ENCODE results near the gene NUDT17. TPM values are rescaled to one million over a fixed set of nuclear protein-coding genes. Genes with fewer than 3 reads are reported as not detected.

NUDT17 gene
- total RNA-seq, 1 experiment from 2014 or later, result 3.0 TPM

DNA sequence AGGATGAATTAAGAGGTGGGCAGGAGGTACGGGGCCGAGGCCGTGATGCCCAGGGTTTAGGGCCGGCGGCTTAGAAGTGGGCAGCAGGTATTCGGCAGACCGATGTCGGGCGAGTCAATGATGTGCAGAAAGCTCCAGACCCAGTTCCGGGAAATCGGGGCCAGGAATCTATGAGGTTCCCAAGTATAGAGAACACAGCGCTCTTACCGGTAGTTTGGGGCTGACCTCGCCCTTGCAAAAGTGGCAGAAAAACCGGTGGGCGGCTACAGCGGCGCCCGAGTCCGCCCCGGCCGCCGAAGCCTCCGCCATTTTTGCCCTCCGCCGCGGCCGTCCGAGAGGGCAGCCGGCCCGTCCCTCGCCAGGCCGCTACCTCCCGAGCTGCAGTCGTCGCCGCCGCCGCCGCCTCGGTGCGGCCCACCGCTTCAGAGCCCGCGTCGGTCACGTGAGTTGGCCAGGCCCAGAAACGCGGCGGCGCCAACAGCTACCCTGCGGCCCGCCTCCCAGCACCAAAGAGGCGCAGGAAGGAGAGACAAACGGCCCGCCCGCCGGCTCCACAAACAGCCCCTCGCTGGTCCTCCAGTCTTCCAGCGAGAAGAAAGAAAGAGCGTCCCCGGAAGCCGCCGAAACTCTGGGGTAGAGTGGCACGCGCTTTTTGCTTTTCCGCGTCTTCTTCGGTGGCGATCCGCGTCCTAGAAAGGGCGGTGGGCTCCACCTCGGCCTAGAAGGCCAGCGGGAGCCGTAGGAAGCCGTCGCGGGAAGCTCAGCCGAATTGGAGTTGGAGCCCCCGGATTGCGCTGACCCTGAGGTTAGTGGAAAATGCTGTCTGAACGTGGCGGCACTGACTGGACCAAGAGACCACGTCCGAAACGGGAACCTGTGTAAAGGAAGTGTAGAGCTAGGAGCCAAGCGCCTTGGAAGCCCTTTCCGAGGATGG, 21.6 kb upstream of the NUDT17 start, which contains the start of the genes POLR3C and RNF115:
Gene POLR3C, plus strand, starts transcription at position 636 of the 934 bp plus-strand sequence. CDS start 1,577 bp downstream, outside the sequence.
Gene RNF115, minus strand, starts transcription at position 531 of the 934 bp plus-strand sequence. Its CDS starts 222 bp downstream, at position 309.
- H3F3A ChIP-seq (ENCODE audit: low read length, unreplicated experiment), result no peaks in the 10 kb centered on the region
- peaks cover 18% of the 10 kb centered on the region for H3K4me1 ChIP-seq (ENCODE audit: insufficient read depth, low read length)
- peak within 1 kb of the TSS; percentile 89 for H2AFZ ChIP-seq (ENCODE audit: low read length)
- POLR2A ChIA-PET (ENCODE audit: unreplicated experiment), result interaction anchor here (0.6 to 1.0 kb wide), 6 partner anchors 9 to 103 kb away, joined by 3 to 11 read pairs (median 4); partner anchors contain the start of gene NUDT17
- peak; percentile 88 for DNase-seq
- peak within 1 kb of the TSS; percentile 93 for H3K4me2 ChIP-seq (ENCODE audit: low read length)
- TSS peak; percentile 66 for BruUV-seq (replicated peaks)
- H3K9me3 ChIP-seq (ENCODE audit: low read length), result no peaks in the 10 kb centered on the region
- H3K27ac ChIP-seq (ENCODE audit: low read length), result peak within 1 kb of the TSS; percentile 68
- no peaks in the 10 kb centered on the region for H4K20me1 ChIP-seq (ENCODE audit: low read length)
- intact Hi-C loops (cut with micrococcal nuclease), result loop anchor here (1.0 to 5.0 kb wide), 2 partner anchors 42 to 82 kb away; no protein-coding TSS in a partner anchor
- peak within 1 kb of the TSS; percentile 90 for H3K9ac ChIP-seq (ENCODE audit: low read length)
- H3K36me3 ChIP-seq (ENCODE audit: low read depth, low read length), result peaks cover 23% of the 10 kb centered on the region
- CTCF ChIA-PET, result interaction anchor here (1.0 kb wide), 1 partner anchor 42 kb away, joined by 3 read pairs; no protein-coding TSS in a partner anchor
- peak within 1 kb of the TSS; percentile 82 for H3K4me3 ChIP-seq (ENCODE audit: low read length)
- TF ChIP-seq, protein P1, sequence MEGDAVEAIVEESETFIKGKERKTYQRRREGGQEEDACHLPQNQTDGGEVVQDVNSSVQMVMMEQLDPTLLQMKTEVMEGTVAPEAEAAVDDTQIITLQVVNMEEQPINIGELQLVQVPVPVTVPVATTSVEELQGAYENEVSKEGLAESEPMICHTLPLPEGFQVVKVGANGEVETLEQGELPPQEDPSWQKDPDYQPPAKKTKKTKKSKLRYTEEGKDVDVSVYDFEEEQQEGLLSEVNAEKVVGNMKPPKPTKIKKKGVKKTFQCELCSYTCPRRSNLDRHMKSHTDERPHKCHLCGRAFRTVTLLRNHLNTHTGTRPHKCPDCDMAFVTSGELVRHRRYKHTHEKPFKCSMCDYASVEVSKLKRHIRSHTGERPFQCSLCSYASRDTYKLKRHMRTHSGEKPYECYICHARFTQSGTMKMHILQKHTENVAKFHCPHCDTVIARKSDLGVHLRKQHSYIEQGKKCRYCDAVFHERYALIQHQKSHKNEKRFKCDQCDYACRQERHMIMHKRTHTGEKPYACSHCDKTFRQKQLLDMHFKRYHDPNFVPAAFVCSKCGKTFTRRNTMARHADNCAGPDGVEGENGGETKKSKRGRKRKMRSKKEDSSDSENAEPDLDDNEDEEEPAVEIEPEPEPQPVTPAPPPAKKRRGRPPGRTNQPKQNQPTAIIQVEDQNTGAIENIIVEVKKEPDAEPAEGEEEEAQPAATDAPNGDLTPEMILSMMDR (conservative IDR thresholded peaks at IDR 0.05; ENCODE audit: low read depth, low read length), result no peak
- no peak for TF ChIP-seq EZH2 (IDR thresholded peaks at IDR 0.05; ENCODE audit: low read length, unreplicated experiment)
- TF ChIP-seq EZH2phosphoT487 (IDR thresholded peaks at IDR 0.05; ENCODE audit: borderline replicate concordance, low read length), result no peak
- no peaks in the 10 kb centered on the region for H3K9me2 ChIP-seq (replicated peaks; ENCODE audit: low read length)
- H3K79me2 ChIP-seq (ENCODE audit: low read length), result peaks cover 55% of the 10 kb centered on the region
- H3K27me3 ChIP-seq (ENCODE audit: low read length), result no peaks in the 10 kb centered on the region
- peak; percentile 85 for ATAC-seq

DNA sequence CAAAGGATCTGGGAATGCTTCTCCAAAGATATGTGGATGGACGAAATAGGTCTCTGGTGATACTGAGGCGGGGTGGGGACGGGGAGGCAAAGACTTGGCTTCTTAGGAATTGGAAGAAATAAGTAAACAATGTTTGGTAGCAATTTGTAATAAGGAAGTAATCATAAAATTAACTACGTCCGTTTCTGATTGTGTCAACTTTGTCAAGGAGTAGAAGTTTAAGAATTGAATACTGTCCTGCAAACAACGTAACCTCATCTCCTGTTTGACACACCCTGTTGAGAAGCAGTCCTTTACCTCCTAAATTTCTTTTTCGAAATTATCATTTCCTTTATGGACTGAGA, 21.0 kb upstream of the NUDT17 start:
- Histone ChIP-seq H3K4me2 (ENCODE audit: low read length) (peak overlapping the region; percentile 93), H3K27me3 (ENCODE audit: low read length) (no peaks in the 10 kb centered on the region), H3K36me3 (ENCODE audit: low read depth, low read length) (peaks cover 29% of the 10 kb centered on the region), H4K20me1 (ENCODE audit: low read length) (no peaks in the 10 kb centered on the region), H3K4me3 (ENCODE audit: low read length) (peak overlapping the region; percentile 82), H3K9me2 (replicated peaks; ENCODE audit: low read length) (no peaks in the 10 kb centered on the region), H2AFZ (ENCODE audit: low read length) (peak overlapping the region; percentile 89), H3K79me2 (ENCODE audit: low read length) (peaks cover 50% of the 10 kb centered on the region), H3K9me3 (ENCODE audit: low read length) (no peaks in the 10 kb centered on the region), H3K4me1 (ENCODE audit: insufficient read depth, low read length) (peaks cover 15% of the 10 kb centered on the region), H3K27ac (ENCODE audit: low read length) (peak overlapping the region; percentile 68), H3F3A (ENCODE audit: low read length, unreplicated experiment) (no peaks in the 10 kb centered on the region), H3K9ac (ENCODE audit: low read length) (peak overlapping the region; percentile 90)
- peak; percentile 8 for ATAC-seq
- BruUV-seq (replicated peaks), result TSS peak; percentile 58
- no peak for DNase-seq
- TF ChIP-seq EZH2phosphoT487 (IDR thresholded peaks at IDR 0.05; ENCODE audit: borderline replicate concordance, low read length) (no peak), EZH2 (IDR thresholded peaks at IDR 0.05; ENCODE audit: low read length, unreplicated experiment) (no peak)
- TF ChIP-seq, protein P1 (conservative IDR thresholded peaks at IDR 0.05; ENCODE audit: low read depth, low read length), result no peak
- ChIA-PET CTCF (interaction anchor here (1.0 kb wide), 1 partner anchor 42 kb away, joined by 3 read pairs; no protein-coding TSS in a partner anchor), POLR2A (ENCODE audit: unreplicated experiment) (interaction anchor here (0.6 to 1.0 kb wide), 2 partner anchors 9 to 21 kb away, joined by 3 read pairs; partner anchors contain the start of gene NUDT17)
- intact Hi-C loops (cut with micrococcal nuclease), result loop anchor here (1.0 to 5.0 kb wide), 2 partner anchors 42 to 82 kb away; no protein-coding TSS in a partner anchor
